Endothelial cell of umbilical vein (primary cell): ENCODE measurements around the gene G6PC2. TPM values are rescaled to one million over a fixed set of nuclear protein-coding genes. Genes with fewer than 3 reads are reported as not detected.

Experiments used
- BruUV-seq: library from RNA; stranded (reverse); fragments of 400-500 nt; replicated peaks from 2 replicates; lab custom pipeline; 2021; lab: Mats Ljungman, UMichigan
- CTCF ChIA-PET: fragments of 300-600, 350-600 bp; sonication (Branson Sonifier 250); formaldehyde crosslinking; loops from one replicate; lab custom pipeline; 2021; ENCODE audit warnings: antibody characterized with exemption, inconsistent platforms; lab: Charles Lee
- POLR2A ChIA-PET: fragments of 300-600, 350-600 bp; sonication (Branson Sonifier 250); formaldehyde crosslinking; loops from one replicate; lab custom pipeline; 2021; ENCODE audit warnings: antibody characterized with exemption, inconsistent platforms; lab: Charles Lee
- DNase-seq: peaks from one replicate; pipeline ENCODE4 v3.0.0-alpha.2; 2011; ENCODE audit warnings: low read depth, low spot score
- FAIRE-seq: peaks from 2 replicates; lab custom pipeline; 2011; peaks lifted over from hg19 to GRCh38; lab: Jason Lieb, UNC
- H2AFZ ChIP-seq: 2 replicates; pipeline ENCODE4 v1.6.0; 2012; ENCODE audit warnings: low read depth, low read length, control low read depth, inconsistent platforms
- H3K27ac ChIP-seq: 2 replicates; pipeline ENCODE4 v1.5.1; 2011; ENCODE audit warnings: low read depth, mild to moderate bottlenecking, control low read depth, low read length, moderate library complexity; ENCODE audit not compliant: insufficient read depth
- H3K27me3 ChIP-seq, 2 experiments: 2 replicates each; pipeline versions ENCODE4 v1.6.0 to v1.6.1; 2011; ENCODE audit warnings: low read length in 2 of 2, mixed read lengths in 1 of 2; ENCODE audit not compliant: control insufficient read depth in 2 of 2, insufficient read depth in 2 of 2
- H3K36me3 ChIP-seq, 2 experiments: 2 replicates in 1 of 2; 3 replicates in 1 of 2; pipeline ENCODE4 v1.5.1; 2011; ENCODE audit warnings: low read length in 2 of 2, mild to moderate bottlenecking in 1 of 2, moderate library complexity in 1 of 2; ENCODE audit not compliant: control insufficient read depth in 2 of 2, insufficient read depth in 2 of 2; ENCODE audit errors: extremely low read depth in 1 of 2
- H3K4me1 ChIP-seq: 3 replicates; pipeline ENCODE4 v1.5.1; 2011; ENCODE audit warnings: mild to moderate bottlenecking, low read length; ENCODE audit not compliant: control insufficient read depth, insufficient read depth; ENCODE audit errors: extremely low read depth
- H3K4me2 ChIP-seq: 2 replicates; pipeline ENCODE4 v1.6.1; 2011; ENCODE audit warnings: low read length, control low read depth, mixed read lengths; ENCODE audit not compliant: insufficient read depth
- H3K4me3 ChIP-seq, 3 experiments: fragments of 200-600 bp in 1 of 3; sonication (generic), shearing (Covaris generic) in 1 of 3; replicated peaks in 1 of 3; 2 replicates each; pipeline ENCODE4 v1.5.1; 2011 to 2016; ENCODE audit warnings: control low read depth in 3 of 3, low read length in 3 of 3, mild to moderate bottlenecking in 2 of 3, inconsistent platforms in 1 of 3, low read depth in 1 of 3, moderate library complexity in 1 of 3; ENCODE audit not compliant: insufficient read depth in 1 of 3
- H3K79me2 ChIP-seq: 2 replicates; pipeline ENCODE4 v1.6.0; 2012; ENCODE audit warnings: low read length, inconsistent platforms; ENCODE audit not compliant: control insufficient read depth, insufficient read depth
- H3K9ac ChIP-seq: replicated peaks from 2 replicates; pipeline ENCODE3; 2011; ENCODE audit warnings: low read length, control low read depth; ENCODE audit not compliant: insufficient read depth; ENCODE audit errors: extremely low read depth
- H3K9me1 ChIP-seq: replicated peaks from 3 replicates; pipeline ENCODE4 v1.6.0; 2011; ENCODE audit warnings: mild to moderate bottlenecking, low read length; ENCODE audit not compliant: control insufficient read depth, insufficient read depth; ENCODE audit errors: extremely low read depth
- H3K9me3 ChIP-seq: replicated peaks from 2 replicates; pipeline ENCODE4 v1.5.1; 2012; ENCODE audit warnings: low read length, inconsistent platforms; ENCODE audit not compliant: control insufficient read depth, insufficient read depth
- H4K20me1 ChIP-seq: replicated peaks from 2 replicates; pipeline ENCODE3; 2011; ENCODE audit warnings: mild to moderate bottlenecking, low read length; ENCODE audit not compliant: control insufficient read depth, insufficient read depth; ENCODE audit errors: extremely low read depth
- EZH2 ChIP-seq: IDR thresholded peaks from 2 replicates; pipeline ENCODE4 v1.6.1; 2012; ENCODE audit warnings: borderline replicate concordance, low read depth, mild to moderate bottlenecking, moderate library complexity, low read length, inconsistent platforms; ENCODE audit not compliant: severe bottlenecking
- FOS ChIP-seq: IDR thresholded peaks from 2 replicates; pipeline ENCODE4 v1.6.1; 2011; ENCODE audit warnings: mild to moderate bottlenecking, low read length, moderate library complexity, borderline replicate concordance; ENCODE audit not compliant: insufficient read depth
- GATA2 ChIP-seq: IDR thresholded peaks from 2 replicates; pipeline ENCODE4 v1.7.0; 2011; ENCODE audit warnings: low read depth, mild to moderate bottlenecking, moderate library complexity, mixed read lengths, low read length; ENCODE audit not compliant: insufficient read length, insufficient read depth
- JUN ChIP-seq: IDR thresholded peaks from 2 replicates; pipeline ENCODE4 v1.6.1; 2011; ENCODE audit warnings: borderline replicate concordance, low read depth; ENCODE audit not compliant: insufficient read length, insufficient read depth
- MYC ChIP-seq: IDR thresholded peaks from one replicate; pipeline ENCODE4 v1.6.1; 2011; ENCODE audit warnings: mild to moderate bottlenecking, low read depth, low read length
- POLR2A ChIP-seq: IDR thresholded peaks from 2 replicates; pipeline ENCODE4 v1.6.1; 2012; ENCODE audit warnings: low read depth, mild to moderate bottlenecking, control low read depth, low read length
- POLR2AphosphoS5 ChIP-seq: IDR thresholded peaks from 2 replicates; pipeline ENCODE4 v1.6.1; 2012; ENCODE audit warnings: low read depth, mild to moderate bottlenecking, control low read depth, low read length, moderate library complexity; ENCODE audit not compliant: insufficient read depth
- dilution Hi-C: fragments of 300-500 bp; cut with MboI; formaldehyde crosslinking; loops from one replicate; pipeline ENCODE4 v1.15.0; 2019; ENCODE audit warnings: low sequenced_read_pairs; ENCODE audit not compliant: extremely low pct_ligation_motif_present
- intact Hi-C: fragments of 100-400 bp; cut with micrococcal nuclease; formaldehyde crosslinking; loops from one replicate; pipeline ENCODE4 v1.10.0; 2022
- polyA plus RNA-seq, 4 experiments: library from polyadenylated mRNA; depleted of rRNA in 3 of 4; stranded (reverse) in 3 of 4; unstranded in 1 of 4; fragments of >200 nt; gene quantifications; 2 replicates each; pipeline versions ENCODE4 v1.2.1 to v1.2.3, GENCODE V29; 2011 to 2012; ENCODE audit warnings: missing spikeins in 1 of 4
- total RNA-seq: library from RNA; stranded (reverse); gene quantifications from 2 replicates; pipeline ENCODE4 v1.2.3, GENCODE V29; 2021
- TF ChIP-seq, protein P1 (sequence below): IDR thresholded peaks from 2 replicates; pipeline ENCODE4 v1.6.1; 2011; ENCODE audit not compliant: insufficient read depth, insufficient read length
- TF ChIP-seq, protein P2 (sequence below), 2 donors: IDR thresholded peaks; 1 replicate in 1 of 2; 2 replicates in 1 of 2; pipeline ENCODE4 v1.5.1; 2011; ENCODE audit warnings: low read length in 2 of 2, mild to moderate bottlenecking in 2 of 2, moderate library complexity in 2 of 2, control low read depth in 1 of 2, inconsistent platforms in 1 of 2, low read depth in 1 of 2; ENCODE audit not compliant: insufficient read depth in 1 of 2; ENCODE audit errors: extremely low read depth in 1 of 2

G6PC2 gene
- total and polyA plus RNA-seq, 2 donors (not counting 3 experiments of a cell fraction or from before 2014, with no cell fraction given), result not detected

- dilution Hi-C loops, result no loop called here
- TF ChIP-seq POLR2AphosphoS5 (no peak), EZH2 (no peak), MYC (no peak), JUN (no peak), POLR2A (no peak), FOS (no peak), GATA2 (no peak)
- TF ChIP-seq, protein P1, sequence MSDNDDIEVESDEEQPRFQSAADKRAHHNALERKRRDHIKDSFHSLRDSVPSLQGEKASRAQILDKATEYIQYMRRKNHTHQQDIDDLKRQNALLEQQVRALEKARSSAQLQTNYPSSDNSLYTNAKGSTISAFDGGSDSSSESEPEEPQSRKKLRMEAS, result no peak
- TF ChIP-seq, protein P2, sequence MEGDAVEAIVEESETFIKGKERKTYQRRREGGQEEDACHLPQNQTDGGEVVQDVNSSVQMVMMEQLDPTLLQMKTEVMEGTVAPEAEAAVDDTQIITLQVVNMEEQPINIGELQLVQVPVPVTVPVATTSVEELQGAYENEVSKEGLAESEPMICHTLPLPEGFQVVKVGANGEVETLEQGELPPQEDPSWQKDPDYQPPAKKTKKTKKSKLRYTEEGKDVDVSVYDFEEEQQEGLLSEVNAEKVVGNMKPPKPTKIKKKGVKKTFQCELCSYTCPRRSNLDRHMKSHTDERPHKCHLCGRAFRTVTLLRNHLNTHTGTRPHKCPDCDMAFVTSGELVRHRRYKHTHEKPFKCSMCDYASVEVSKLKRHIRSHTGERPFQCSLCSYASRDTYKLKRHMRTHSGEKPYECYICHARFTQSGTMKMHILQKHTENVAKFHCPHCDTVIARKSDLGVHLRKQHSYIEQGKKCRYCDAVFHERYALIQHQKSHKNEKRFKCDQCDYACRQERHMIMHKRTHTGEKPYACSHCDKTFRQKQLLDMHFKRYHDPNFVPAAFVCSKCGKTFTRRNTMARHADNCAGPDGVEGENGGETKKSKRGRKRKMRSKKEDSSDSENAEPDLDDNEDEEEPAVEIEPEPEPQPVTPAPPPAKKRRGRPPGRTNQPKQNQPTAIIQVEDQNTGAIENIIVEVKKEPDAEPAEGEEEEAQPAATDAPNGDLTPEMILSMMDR (IDR thresholded peaks at IDR 0.05; ENCODE audit: extremely low read depth in 1 of 2, insufficient read depth in 1 of 2, low read depth in 1 of 2, low read length in 2 of 2), result no peak
- H3K4me1 ChIP-seq, result peaks cover 11% of the 10 kb centered on the region
- no peak overlapping the region for H3K4me3 ChIP-seq
- no peak overlapping the region for H3K4me2 ChIP-seq
- H4K20me1 ChIP-seq, result no peaks in the 10 kb centered on the region
- CTCF ChIA-PET, result no interaction called here
- H3K79me2 ChIP-seq, result peaks cover 10% of the 10 kb centered on the region
- no peak overlapping the region for H3K9ac ChIP-seq
- intact Hi-C loops, result no loop called here
- H3K9me1 ChIP-seq, result no peaks in the 10 kb centered on the region
- BruUV-seq, result no TSS peak
- no peak overlapping the region for H2AFZ ChIP-seq
- no peaks in the 10 kb centered on the region for H3K9me3 ChIP-seq
- FAIRE-seq, result no peak
- peaks cover 0 to 8% of the 10 kb centered on the region in 2 experiments for H3K27me3 ChIP-seq
- H3K27ac ChIP-seq, result no peak overlapping the region
- POLR2A ChIA-PET, result no interaction called here
- H3K36me3 ChIP-seq, result no peaks in the 10 kb centered on the region
- DNase-seq, result no peak
These were observed 8.8 kb upstream of the G6PC2 start for GRCh38 chr2:168892327-168892726.
